Measurements from ENCODE around the gene ADAMTS6.

DNA sequence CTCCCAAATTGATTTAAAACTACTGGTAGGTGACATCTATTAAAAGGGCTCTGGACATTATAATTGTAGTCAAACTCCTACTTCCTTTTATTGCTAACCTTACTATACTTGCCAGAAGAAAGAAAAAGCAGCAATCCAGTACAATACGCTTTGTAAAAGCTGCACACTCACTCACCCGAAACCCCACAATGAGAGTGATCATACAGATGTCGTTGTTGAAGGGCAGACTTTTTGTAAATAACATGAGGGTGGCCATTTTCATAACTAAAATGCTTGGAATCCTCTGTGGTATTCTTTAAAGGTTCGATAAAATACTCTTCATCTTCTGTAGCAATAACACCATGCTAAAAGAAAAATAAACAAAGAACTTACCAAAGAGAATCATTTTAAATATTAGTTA is 21.7 kb downstream of the ADAMTS6 start:
- TF ChIP-seq, protein P1, sequence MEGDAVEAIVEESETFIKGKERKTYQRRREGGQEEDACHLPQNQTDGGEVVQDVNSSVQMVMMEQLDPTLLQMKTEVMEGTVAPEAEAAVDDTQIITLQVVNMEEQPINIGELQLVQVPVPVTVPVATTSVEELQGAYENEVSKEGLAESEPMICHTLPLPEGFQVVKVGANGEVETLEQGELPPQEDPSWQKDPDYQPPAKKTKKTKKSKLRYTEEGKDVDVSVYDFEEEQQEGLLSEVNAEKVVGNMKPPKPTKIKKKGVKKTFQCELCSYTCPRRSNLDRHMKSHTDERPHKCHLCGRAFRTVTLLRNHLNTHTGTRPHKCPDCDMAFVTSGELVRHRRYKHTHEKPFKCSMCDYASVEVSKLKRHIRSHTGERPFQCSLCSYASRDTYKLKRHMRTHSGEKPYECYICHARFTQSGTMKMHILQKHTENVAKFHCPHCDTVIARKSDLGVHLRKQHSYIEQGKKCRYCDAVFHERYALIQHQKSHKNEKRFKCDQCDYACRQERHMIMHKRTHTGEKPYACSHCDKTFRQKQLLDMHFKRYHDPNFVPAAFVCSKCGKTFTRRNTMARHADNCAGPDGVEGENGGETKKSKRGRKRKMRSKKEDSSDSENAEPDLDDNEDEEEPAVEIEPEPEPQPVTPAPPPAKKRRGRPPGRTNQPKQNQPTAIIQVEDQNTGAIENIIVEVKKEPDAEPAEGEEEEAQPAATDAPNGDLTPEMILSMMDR (IDR thresholded peaks at IDR 0.05) = no peak
- no peak for TF ChIP-seq POLR2AphosphoS5 (IDR thresholded peaks at IDR 0.05)
